Measurements from ENCODE around the gene SLC35B2.

Gene SLC35B2

DNA sequence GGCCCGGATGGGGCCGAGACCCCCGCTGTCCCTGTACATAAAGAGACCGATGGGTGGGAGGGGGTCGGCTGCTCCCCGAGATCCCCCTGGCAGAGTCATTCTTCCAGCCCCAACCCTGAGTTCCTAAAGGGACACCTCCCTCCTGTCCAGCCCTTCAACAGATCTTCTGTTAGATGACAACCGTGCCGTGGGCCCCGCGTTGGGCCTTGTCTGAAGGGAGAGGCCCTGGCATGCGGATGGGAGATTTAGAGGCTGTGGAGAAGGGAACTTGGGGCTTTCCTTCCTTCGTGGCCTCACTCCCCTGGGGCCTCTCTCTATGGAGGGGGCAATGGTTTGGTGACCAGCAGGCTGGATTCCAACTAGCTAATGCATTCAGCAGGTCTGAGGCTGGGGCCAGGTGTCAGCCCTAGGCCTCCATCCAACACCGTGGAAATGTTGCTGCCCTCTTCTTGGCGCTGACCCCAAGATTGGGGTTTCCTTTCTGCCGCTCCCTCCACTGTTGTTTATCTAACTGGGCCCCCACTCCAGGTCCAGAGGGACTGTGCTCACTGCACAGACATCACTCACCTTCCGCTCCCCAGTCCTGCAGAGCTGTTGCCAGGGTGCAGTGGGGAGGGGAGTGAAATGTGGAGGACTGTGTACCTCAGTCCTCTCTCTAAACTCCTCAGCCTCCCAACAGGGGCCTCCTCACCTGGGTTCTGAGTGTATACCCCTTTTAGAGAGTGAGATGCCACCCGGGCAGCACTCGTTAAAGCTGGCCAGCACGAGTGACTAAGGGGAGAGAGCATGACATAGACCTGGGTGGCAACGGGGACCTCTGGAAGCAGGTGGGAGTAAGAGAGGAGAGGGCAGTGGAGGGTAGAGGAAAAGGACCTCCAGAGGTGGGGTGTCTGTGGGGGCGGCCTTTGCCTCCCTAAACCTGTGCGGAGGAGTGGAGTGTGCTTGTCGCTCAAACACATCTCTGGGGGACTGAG lies 19.6 kb upstream of the SLC35B2 start:
- TF ChIP-seq, protein P1, sequence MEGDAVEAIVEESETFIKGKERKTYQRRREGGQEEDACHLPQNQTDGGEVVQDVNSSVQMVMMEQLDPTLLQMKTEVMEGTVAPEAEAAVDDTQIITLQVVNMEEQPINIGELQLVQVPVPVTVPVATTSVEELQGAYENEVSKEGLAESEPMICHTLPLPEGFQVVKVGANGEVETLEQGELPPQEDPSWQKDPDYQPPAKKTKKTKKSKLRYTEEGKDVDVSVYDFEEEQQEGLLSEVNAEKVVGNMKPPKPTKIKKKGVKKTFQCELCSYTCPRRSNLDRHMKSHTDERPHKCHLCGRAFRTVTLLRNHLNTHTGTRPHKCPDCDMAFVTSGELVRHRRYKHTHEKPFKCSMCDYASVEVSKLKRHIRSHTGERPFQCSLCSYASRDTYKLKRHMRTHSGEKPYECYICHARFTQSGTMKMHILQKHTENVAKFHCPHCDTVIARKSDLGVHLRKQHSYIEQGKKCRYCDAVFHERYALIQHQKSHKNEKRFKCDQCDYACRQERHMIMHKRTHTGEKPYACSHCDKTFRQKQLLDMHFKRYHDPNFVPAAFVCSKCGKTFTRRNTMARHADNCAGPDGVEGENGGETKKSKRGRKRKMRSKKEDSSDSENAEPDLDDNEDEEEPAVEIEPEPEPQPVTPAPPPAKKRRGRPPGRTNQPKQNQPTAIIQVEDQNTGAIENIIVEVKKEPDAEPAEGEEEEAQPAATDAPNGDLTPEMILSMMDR (conservative IDR thresholded peaks at IDR 0.05; ENCODE audit: low read depth, low read length) = no peak
- no peak overlapping the region for H3K4me3 ChIP-seq (ENCODE audit: low read depth, low read length)
- no peak for DNase-seq (ENCODE audit: low read depth)

DNA sequence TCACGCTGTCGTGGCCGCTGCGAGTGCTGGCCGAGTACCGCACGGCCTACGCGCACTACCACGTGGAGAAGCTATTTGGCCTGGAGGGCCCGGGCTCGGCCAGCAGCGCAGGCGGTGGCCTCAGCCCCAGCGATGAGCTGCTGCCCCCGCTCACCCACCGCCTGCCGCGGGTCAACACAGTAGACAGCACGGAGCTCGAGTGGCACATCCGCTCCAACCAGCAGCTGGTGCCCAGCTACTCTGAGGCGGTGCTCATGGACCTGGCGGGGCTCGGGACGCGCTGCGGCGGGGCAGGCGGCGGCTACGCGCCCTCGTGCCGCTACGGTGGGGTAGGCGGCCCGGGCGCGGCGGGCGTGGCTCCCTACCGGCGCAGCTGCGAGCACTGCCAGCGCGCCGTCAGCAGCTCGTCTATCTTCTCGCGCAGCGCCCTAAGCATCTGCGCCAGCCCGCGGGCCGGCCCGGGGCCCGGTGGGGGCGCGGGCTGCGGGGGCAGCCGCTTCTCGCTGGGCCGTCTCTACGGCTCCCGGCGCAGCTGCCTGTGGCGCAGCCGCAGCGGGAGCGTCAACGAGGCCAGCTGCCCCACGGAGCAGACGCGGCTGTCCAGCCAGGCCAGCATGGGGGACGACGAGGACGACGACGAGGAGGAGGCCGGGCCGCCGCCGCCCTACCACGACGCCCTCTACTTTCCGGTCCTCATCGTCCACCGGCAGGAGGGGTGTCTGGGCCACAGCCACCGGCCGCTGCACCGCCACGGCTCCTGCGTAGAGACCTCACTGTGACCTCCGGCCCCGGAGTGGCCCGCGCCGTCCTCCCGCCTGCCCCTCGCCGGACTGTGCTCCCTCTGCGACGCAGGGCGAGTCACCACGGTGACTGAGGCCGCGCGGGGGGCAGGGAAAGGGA lies 18.7 kb upstream of the SLC35B2 start:
- H3K4me3 ChIP-seq (ENCODE audit: low read depth, low read length) = no peak overlapping the region
- no peak for DNase-seq (ENCODE audit: low read depth)
- TF ChIP-seq, protein P1 (conservative IDR thresholded peaks at IDR 0.05; ENCODE audit: low read depth, low read length) = no peak

DNA sequence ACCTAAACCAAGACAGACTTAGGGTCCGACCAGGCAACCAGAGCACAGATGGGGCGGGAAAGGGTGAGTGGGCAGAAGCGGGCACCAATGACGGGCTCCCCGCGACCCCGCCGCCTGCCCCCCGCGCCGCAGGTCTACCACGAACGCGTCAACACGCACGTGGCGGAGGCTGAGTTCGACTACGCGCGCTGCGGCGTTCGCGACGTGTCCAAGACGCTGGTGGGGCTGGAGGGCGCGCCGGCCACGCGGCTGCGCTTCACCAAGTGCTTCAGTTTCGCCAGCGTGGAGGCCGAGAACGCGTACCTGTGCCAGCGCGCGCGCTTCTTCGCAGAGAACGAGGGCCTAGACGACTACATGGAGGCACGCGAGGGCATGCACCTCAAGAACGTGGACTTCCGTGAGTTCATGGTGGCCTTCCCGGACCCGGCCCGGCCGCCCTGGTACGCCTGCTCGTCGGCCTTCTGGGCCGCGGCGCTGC lies 18.0 kb upstream of the SLC35B2 start:
- DNase-seq (ENCODE audit: low read depth) = no peak
- H3K4me3 ChIP-seq (ENCODE audit: low read depth, low read length) = no peak overlapping the region
- TF ChIP-seq, protein P1 (conservative IDR thresholded peaks at IDR 0.05; ENCODE audit: low read depth, low read length) = no peak

DNA sequence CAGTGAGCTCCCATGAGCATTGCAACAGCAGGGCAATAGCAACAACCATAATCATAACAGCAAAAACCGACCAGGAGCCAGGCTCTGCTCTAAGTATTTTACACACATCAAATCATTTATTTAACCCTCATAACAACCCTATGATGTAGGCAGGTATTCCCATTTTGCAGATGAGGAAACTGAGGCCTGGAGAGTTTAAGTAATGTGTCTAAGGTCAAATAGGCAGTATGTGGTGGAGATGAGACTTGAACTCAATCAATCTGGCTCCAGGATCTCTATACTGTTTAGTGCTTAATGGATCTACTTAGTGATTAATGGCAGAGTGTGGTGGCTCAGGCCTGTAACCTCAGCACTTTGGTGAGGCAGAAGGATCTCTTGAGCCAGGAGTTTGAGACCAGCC lies 16.3 kb upstream of the SLC35B2 start:
- no peak for DNase-seq (ENCODE audit: low read depth)

DNA sequence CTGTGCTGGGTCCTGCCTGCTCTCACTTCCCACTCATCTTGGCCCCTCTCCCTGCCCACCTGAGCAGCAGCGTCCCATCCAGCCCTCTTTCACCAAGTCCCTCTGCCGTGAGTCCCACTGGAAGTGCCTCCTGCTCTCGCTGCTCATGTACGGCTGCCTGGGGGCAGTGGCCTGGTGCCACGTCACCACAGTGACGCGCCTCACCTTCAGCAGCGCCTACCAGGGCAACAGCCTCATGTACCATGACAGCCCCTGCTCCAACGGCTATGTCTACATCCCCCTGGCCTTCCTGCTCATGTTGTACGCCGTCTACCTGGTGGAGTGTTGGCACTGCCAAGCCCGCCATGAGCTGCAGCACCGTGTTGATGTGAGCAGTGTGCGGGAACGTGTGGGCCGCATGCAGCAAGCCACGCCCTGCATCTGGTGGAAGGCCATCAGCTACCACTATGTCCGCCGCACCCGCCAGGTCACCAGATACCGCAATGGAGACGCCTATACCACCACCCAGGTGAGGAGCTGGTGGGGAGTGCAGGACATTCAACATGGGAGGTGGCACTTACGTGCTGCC lies 15.8 kb upstream of the SLC35B2 start:
- no peak overlapping the region for H3K4me3 ChIP-seq (ENCODE audit: low read depth, low read length)
- TF ChIP-seq, protein P1 (conservative IDR thresholded peaks at IDR 0.05; ENCODE audit: low read depth, low read length) = no peak
- DNase-seq (ENCODE audit: low read depth) = no peak

More for the DNA sequence above, 16.3 kb upstream of the SLC35B2 start:
- no peak overlapping the region for H3K4me3 ChIP-seq (ENCODE audit: low read depth, low read length)
- TF ChIP-seq, protein P1 (conservative IDR thresholded peaks at IDR 0.05; ENCODE audit: low read depth, low read length) = no peak

DNA sequence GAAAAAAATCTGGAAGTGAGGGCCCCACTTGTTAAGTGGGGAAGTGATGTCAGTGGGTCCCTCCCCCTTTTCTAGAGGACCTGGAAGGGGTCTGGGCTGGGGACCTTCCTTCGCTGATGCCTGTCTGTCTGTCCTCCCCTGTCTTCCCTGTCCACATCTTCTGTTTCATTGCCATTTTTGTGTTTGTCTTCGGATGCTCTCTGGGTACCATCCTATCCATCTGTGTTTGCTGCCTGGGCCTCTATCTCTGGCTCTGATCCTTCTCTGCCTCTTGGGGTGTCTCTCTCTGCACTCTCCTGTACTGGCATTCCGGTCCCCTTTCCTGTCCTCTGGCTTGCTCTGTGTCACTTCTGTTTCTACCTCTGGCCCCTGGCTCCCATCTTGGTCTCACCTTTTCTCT lies 15.2 kb upstream of the SLC35B2 start:
- TF ChIP-seq, protein P1 (conservative IDR thresholded peaks at IDR 0.05; ENCODE audit: low read depth, low read length) = no peak
- no peak overlapping the region for H3K4me3 ChIP-seq (ENCODE audit: low read depth, low read length)
- DNase-seq (ENCODE audit: low read depth) = no peak

Data from choroid plexus epithelial cell (primary cell).